ENCODE measurements around the gene FBN1.

FBN1 gene

DNA sequence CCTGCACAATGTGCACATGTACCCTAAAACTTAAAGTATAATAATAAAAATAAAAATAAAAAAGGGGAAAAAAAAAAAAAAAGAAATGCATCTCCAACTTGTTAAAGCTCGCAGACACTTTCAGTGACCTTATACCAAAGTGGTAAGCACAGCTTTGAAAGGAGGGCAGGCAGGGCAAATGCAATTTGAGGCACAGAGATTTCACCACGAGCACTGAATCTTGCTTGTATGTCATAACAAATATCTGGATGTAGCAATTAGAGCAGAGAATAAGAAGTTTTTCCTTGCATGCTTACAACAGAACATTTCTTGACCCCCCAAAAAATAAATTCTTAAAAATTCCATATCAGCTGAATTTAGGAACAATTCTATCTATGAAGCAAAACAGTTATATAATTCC is 66.5 kb downstream of the FBN1 start:
- no peak for DNase-seq

DNA sequence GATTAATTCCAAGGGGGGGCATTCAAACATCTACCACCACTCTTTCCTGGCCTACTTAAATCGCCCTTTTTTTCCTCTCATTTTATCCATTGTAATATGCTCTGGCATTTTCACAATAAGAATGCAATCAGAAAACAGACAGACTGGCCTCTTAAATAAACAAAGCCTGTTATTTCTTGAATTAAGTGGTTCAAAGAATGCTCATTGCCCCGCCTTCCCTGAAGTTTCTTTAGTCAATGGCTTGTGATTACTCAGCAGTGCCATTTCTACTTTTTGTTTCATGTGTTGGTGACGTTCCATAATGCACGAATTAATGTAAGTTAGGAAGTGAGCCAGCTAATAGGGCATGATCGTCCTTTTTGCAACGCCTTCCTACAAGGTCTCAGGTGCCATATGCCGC is 68.0 kb downstream of the FBN1 start:
- no peak for DNase-seq

DNA sequence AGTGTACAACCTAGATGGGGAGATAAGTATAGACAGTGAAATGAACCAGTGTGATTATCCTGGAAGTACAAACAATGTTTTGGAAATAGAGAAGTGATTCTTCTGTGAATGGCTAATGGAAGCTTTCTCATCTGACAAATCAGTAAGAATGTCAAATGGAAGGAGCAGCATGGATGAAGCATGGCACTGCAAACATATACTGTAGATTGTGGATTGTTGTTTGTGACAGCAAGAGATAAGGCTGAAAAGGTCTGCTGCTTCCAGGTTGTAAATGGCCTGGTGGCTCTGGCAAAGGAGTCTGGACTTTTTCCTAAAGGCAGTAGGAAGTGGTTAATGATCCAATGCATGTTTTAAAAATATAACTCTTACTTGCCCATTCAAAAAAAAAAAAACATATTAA is 71.3 kb downstream of the FBN1 start:
- DNase-seq = no peak

DNA sequence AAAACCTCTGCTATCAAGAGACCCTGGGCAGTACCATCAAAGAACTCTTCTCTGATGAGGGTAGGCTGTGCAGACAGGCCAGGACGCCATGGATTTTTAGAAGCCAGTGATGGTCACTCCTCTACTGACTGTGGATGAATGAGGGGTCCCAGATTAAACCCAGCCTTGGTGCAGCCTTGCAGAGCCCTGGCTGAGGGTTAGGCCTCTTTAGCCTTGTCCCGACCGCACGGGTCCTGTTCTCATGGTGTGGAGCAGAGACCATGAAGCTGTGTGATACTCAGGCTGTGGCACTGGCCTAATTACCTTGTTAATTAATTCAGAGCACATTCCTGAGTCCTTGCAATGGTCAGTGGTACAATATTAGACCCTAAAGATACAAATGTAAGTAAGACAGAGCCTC is 71.7 kb downstream of the FBN1 start:
- no peak for DNase-seq

DNA sequence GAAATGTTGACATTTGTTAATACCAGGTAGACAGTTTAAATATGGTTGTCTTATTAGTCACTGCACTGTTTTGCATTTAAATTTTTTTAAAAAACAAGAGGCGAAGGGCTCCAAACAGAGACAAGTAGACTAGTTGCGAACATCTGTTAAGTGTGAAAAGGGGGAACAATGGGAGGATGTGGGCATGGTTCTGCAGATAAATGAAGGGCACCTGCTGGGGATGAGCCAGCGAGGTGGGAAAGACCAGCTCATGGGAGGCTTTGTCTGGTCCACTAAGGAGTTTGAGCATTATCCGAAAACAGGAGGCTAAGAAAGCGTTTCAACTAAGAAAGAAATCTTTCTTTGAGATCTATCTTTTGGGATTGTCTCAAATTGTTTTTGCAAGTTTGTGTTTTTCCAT is 72.7 kb downstream of the FBN1 start:
- DNase-seq = no peak

DNA sequence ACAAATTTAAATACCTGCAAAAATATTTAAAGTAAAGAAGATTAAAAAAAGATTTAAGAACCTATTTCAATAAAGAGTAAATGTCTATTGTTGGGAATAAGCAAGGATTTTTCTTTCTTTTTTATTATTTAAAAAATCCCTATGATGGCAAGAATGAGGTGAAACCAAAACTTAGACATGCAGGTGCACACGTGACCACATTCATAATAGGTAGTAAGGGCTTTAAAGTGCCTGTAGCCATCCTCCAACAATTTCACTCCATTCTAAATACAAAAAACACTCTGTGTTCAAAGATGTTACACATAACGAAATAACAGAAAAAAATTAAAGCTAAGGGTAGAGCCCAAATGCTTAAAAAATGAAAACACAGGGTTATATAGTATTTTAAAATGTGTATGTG is 74.0 kb downstream of the FBN1 start:
- no peak for DNase-seq

DNA sequence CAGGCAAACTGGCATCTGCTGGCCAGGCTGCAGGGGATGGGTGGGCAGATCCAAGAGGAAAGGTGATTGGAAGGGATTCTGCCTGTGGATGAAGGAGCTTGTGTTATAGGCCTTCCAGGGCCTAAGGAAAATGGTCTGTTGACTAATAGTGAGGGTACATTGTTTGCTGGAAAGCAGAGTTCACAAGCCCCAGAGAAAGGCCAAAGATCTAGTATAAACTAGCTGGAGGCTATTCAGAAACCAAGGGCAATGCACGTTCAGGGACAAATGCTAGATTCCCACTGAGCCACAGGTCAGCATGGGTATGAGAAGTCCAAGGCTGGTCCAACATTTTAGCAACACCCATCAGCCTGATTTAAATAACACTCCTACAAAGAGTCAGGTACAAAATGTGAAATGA is 74.7 kb downstream of the FBN1 start:
- DNase-seq = no peak

DNA sequence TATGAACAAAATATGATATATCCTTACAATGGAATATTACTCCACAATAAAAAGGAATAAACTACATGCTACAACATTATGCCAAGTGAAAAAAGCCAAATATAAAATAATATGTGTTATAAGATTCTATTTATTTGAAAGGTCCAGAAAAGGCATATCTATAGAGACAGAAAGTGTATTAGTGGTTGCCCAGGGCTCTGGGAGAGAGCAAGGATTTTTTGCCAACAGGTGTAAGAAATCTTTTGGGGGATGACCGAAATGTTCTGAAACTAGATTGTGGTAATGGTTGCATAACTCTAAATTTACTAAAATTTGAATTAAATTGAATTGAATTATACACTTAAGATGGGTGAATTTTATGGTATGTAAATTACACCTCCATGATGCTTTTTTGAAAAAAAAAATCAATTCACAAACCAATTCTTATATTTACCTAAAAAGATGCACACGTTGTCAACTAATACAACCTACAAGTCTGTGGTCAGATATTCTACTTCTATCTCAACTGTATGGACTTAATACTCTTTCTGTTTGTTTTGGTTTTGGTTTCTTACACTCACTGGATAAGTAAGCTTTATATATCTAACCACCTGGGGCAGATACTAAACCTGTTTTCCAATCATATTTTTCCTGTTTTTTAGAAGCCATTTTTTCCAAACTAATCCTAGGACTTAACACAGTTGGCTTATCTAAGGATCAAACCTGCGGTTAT is 75.8 kb downstream of the FBN1 start:
- no peak for DNase-seq

DNA sequence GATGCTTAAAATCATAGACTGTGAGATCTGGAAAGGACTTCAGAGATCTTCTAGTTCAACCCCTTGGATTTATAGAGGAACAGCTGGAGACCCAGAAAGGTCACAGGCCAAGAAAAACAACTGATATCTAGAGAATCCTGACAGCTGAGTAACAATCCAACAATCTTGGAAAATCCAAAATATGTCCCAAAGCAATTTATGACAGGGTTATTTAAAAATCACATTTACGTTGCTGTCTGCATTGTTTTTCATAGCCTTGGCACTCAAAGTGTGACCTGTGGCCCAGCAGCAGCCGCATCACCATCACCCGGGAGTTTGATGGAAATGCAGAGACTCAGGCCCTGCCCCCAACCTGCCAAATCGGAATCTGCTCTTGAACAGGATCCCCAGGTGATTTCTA is 78.8 kb downstream of the FBN1 start:
- peak in 1 of 2 experiments; percentile 2 for DNase-seq

DNA sequence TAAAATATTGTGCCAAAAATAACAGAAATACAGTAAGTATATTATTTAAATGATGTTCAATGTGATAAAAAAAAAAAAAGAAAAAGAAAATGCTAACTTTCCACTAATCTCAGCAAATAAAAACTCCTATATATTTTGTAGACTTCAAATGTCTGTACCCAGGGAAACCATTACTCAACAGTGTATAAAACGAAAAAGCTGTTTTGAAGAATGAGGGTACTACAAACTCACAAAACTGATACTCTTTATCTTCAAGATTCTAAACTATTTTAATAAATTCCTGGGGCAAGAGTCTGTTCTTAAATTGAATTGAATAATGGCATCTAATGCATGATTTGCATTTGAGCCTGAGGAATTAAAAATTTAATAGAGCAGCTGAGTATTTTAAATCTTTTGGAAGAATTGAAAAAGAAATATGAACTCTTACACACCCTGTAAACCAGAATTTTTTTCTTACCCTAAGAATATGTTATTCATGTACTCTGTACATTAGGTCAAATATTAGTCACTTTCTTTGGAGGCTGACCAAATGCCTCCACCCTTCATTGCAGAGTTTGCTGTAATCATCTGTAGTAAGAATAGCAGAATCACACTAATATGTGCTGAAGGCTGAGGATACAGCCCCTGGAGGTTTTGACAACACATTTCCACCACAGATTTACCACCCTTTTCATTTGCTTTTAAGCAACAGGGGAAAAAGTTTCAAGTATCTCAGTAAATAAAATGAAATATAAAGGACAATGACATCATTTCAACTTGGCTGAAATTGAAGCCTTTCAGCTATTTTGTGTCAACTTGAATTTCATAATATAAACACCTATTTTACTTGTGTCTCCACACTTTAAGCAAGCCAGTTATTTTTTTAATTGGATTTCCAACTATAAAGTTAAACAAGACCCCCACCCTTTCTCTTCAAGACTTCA is 79.7 kb downstream of the FBN1 start:
- DNase-seq = peak in 1 of 2 experiments; percentile 8

DNA sequence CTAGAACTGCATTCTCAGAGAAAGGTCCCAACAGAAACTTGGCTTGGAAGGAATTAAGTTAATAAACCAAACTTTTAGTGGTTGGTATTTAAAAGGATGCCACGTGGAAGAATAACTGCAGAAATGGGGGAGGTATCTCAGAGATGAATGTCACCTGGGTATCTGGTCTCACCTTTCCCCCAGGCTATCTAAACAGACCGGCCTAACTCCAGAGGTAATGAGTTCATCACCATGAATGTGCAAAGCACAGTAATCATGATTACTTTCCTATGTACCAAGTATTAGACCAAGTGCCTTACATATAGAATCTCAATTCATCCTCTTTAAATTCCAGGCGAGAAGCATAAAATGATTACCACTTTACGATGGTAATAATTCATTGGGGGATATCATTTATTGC is 80.8 kb downstream of the FBN1 start:
- DNase-seq = no peak

DNA sequence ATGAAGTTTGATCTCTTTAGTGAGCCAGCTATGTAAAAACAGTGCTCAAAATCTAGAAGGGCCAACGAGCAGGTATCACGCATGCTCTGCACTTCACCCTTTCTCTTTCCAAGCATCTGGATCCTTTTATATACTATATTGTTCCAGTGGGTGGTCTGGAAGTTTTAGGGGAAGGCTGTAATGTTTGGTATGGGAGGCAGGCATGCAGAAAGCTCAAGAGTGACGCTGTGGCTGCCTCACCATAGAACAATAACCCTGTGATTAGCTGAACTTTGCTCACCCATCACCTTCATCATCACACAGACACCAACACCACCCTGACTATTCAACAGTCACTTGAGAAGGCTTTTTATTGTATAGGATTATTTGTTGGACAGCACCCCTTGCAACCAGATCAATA is 81.6 kb downstream of the FBN1 start:
- no peak for DNase-seq

DNA sequence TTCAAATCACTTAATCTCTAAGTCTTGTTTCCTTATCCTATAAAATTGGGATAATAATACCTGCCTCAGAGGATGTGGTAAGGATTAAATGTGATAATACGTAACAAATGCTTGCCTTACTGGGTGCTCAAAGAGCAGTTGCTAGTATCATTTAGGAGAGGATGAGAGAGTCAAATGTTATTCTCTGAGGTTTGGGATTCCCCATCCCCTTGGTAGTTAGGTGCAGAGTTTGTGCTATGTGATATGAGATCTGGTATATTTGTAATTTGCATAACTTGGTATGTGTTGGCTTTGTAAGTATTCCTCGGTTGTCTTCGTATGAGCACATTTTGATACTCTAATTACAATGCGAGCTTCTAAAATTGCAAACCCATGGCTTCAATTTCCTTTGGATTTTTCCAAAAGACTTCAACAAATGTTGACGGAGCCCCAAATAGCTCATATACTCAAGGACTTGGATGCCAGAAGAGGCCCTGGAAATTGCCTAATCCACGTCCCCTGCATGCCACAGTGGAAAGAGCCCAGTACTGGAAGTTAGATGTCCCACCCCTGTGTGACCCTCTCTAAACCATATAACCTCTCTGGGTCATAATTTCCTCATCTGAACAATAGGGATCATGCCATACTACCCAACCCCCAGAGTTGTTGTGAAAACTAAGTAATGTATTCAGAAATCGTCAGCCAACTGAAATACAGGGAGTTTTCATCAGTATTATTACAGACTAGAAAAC is 85.0 kb downstream of the FBN1 start:
- DNase-seq = no peak

DNA sequence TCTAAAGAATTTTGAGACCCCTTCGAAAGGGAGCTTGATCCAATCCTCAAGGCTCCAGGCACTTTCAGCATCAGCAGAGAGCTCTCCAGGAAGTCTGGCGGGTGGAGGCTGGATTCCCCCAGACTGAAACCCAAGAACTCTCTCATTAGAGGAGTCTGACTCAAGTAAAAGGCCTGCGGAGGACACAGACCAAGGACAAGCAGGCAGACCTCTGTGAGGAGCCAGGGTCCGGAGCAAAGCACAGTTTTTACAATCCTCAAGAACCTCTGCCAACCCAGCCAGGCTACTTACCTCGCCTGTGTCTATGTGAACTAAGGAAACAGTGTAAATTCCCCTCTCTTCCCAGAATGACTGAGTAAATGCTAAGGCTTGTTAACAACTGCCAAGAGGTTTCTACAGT is 86.2 kb downstream of the FBN1 start:
- DNase-seq = no peak

DNA sequence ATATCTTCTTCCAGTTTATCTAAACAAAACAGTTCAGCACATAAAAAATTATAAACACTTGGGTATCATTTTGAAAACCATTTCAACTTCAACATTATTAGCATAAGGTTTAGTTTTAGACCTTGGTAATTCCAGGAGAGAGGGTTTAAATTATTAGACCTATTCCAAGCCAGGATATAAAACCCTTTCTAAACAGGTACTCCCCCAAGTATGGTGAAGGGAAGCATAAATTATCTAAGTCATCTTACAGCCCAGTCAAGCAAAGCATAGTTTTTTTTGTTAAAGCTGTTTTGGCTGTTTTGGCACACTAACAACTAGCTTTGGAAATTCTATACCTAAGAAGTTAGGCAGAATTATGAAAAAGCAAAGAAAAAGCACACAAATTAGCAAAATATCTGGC is 87.3 kb downstream of the FBN1 start:
- no peak for DNase-seq

DNA sequence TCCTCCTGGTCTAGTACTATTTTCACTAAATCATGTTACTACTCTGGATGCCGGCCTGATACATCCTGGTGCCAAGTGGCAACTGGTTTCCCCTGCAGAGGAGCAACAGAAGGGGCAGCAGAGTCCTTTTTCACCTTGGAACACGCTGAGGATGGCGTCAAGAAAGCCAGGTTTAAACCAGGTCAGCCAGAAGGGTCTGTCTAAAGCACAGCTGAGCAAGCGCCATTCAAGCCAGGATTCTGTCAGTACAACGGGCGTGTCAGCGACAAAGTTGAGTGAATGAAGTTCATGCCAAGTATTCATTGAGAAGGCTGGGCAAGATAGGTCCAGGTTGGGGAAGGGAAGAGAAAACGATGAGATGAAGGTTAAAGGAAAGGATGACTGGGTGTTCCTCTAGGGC is 88.2 kb downstream of the FBN1 start:
- no peak for DNase-seq

DNA sequence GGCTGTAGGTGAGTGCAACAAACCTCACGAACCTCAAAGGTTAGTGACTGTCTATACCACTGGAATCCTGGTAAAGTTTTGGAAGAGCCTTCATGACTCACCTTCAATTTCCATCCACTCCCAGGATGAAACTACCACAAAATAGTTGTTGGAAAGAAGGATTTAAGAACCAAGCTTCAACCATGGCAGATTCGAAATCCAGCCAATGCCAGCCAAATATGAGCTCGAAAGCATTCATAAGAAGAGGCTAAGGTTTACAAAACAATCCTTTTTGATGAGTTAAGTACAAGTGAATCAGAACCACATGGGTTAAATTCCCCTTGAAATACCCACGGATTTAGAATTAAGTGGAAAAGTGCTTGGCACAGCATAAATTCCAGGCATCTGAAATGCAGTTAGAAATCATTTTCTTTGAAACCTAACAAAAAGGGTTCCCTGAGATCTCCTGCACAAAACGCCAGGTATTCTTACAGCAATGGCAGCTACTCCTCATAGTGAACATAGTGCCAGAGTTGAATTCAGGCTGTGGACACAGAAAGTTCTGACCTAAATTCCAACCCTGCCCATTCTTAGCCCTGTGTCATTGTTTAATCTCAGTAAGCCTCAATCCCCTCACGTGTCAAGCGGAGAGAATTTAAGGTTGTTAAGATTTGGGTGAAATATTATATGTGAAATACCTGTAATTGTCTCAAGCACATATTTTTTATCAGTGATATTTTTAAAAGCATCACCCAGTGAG is 89.2 kb downstream of the FBN1 start:
- no peak for DNase-seq

DNA sequence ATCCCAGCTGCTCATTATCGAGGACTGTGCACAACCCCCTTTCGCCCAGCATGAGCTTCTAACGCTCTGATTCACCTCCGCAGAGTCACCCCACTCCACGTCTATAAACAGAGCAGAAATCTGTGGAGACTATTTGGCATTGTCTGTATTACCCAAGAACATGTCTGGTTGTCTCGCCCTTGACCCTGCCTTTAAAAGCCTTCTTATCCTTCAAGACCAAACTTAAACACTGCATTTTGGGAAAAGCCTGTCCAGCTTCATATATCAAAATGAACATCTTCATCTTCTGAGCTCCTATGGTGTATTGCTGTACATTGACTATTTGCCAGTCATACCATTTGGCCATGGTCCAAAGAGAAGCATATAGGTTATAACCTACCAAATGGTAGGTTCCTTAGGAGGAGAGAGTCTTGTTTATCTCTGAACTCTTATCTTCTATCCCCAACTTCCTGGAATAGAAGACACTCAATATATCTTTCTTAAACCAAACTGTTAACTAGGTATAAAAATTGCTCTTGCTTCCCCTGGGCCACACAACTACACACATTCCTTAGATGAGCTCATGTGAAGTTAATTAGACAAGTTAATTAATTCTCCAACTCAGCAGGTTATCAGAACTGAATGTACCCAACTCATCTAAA is 90.1 kb downstream of the FBN1 start:
- DNase-seq = no peak

DNA sequence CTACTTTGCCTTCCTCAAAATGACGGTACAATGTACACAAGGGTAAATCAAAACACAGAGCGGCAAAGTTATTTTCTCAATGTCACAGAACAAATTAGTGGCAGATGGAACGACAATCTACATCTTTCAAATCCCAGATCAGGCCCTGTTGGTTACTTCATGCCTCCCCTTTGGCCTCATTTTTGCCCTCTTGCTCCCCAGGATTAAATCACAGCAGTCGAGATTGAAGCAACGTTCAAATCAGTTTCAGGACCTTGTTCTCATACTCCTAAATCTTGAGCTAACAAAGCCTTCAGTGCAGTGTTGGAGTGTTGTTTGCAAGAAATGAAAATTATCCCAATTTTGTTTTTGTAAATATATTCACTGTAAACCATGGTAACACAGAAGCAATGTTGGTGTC is 91.4 kb downstream of the FBN1 start:
- no peak for DNase-seq

DNA sequence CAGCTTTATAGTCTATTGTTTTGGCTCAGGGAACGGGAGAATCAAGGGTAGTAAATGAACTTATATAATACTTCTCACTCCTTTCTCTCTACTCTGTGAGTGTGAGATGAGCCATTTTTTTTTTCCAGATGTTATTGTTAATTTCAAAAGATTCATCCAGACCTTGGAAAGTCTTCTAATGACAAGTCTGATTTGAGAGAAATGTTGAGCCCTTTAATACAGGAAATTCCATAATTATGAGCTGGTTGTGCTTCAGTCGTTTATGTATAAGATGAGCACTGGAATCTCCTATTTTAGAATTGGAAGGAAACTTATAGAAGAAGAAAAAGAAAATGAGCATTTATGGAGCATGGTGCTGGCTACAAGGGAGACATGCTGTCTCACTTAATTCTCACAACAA is 92.0 kb downstream of the FBN1 start:
- no peak for DNase-seq

DNA sequence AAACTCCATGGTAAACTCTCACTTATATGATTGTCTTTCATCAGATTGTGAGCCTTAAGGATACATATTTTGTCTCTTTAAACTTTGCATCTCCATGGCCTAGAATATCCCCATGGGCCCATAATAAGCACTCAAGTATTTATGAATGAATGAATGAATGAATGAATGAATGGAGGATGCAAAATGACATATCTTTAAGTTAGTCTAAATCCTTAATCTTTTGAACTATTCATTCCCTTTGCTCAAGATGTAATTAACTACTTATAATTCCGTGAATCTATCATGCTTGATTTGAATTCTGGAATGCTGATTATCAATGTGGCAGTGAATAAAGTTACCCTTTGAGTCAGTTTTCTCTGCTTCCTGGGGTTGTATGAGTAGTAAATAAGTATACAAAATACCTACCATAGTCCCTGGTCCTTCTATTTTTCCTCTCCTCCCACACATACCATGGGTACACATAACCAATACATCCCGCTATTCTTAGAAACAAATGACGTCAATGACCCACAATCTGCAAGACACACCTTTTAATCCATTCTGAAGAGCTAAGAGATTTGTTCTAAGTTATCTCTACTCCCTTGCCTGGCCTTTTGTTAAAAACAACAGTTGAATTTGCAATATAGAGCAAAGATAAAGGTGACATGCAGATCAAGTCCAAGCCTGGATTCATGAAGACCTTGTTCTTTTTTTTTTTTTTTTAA is 94.5 kb downstream of the FBN1 start:
- DNase-seq = no peak

DNA sequence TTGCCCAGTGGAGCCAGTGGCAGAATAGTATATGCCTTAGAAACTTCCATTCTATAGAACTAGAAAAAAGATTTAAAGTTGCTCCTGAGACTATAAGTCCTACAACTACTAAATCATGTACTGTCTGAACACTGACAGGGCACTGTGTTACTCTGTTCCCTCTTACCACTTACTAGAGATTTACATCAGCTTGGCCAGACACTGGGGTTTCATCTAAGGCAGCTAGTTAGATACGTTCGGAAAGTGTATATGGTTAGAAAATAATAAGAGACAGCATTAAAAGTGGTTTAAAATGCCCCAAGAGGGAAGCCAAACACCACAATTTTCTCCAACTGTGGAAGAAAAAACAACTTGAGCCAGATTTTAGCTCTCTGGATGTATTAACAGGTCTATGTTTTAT is 97.1 kb downstream of the FBN1 start:
- no peak for DNase-seq
